C4-2B (cell line): ENCODE data around the gene GAST.

ENCODE experiments used
- H3K27ac ChIP-seq: fragments of 450-650 bp; 2 replicates; pipeline ENCODE4 v1.5.1; 2017
- CTCF ChIP-seq: fragments of 450-650 bp; conservative IDR thresholded peaks from 2 replicates; pipeline ENCODE4 v1.5.1; 2017; ENCODE audit warnings: mild to moderate bottlenecking
- ZFX ChIP-seq: fragments of 450-650 bp; IDR thresholded peaks from 2 replicates; pipeline ENCODE4 v1.6.1; 2017

The GAST gene

GRCh38 chr17:41711669-41712400, at the start of gene GAST:
Gene GAST (plus strand): TSS chr17:41712331. CDS start chr17:41715437, 3,106 bp downstream.
- TF ChIP-seq ZFX (no peak), CTCF (no peak)

DNA sequence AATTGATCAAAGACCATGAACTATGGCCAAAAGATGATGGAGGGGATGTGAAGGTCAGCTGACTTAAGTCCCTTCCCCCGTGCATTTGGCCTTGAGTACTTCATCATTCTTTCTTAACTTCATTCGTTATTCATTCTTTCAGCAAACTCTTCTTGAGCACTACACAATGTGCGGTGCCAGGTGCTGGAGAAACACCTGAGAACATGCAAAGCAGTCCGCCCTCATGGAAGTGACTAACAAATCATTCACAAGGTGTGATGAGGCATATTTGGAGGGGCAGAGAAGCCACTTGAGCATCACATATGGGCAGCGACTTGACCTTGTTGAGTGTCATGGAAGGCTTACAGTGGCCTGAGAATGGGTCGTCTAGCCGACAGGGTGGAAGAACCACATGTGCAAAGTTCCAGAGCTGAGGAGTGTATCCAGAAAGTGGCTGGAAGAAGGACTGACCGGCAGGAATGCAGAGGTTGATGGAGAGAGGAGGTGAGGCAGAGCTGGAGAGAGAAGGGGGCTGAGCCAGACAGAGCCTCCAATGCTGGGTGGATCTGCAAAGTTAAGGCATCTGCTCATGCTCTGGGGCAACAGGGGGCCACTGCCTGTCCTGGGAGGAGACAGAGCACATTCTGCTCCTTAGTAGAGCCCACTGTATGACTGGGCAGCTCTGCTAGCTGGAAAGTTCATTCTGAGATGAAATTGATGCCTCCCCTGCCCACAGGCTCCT, 48.5 kb upstream of the GAST start:
- no peak overlapping the region for H3K27ac ChIP-seq
- no peak for TF ChIP-seq CTCF
- TF ChIP-seq ZFX, result no peak

More at GRCh38 chr17:41711669-41712400, at the start of gene GAST:
- no peak within 1 kb of the TSS for H3K27ac ChIP-seq

DNA sequence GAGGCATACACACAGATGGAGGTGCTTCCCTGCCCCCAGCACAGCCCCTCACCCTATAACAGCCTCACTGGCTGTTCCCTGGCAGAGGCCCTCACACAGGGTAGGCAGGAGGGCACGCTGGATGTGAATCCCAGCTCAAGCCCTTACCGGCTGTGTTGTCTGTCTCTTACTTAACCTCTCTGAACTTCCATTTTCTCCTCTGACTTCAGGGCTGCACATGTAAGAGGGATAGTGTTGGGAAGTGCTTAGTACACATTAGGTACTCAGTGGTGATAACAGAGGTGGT, 48.0 kb upstream of the GAST start:
- no peak for TF ChIP-seq CTCF
- TF ChIP-seq ZFX, result no peak
- no peak overlapping the region for H3K27ac ChIP-seq

GRCh38 chr17:41664587-41665565, 47.3 kb upstream of the GAST start:
- peak overlapping the region; percentile 84 for H3K27ac ChIP-seq

DNA sequence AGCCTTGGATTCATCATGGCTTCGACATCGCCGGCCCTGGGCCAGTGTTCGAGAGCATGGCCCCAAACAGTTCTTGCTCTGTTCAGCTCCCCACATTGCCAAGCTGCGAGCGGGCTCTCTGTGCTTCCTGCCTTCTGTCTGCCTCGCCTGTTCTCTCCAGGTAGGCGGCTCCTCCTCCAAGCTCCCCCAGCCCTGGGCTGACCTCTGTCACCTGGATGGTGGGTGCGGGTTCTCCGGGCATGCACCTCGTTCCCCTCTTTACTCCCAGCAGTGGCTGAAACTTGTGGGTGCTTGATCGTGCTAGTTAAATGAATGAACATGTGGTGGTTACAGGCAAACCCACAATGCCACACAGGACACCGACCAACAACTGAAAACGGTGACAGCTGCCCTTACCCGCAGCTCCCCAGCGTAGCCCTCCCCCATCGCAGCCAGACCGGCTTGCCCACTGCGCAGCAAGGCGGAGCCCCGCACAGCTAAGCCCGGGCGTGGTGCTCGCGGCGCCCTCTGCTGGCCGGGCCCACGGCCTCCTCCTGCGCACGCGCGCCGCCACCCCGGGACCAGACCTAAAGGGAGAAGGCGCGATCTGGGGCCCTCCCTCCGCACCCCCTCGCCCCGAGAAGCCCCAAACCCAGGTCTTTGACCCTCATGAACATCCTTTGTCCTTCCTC, 46.4 kb upstream of the GAST start:
- peak overlapping the region; percentile 84 for H3K27ac ChIP-seq
- TF ChIP-seq CTCF (peak; percentile 99), ZFX (no peak)

More at GRCh38 chr17:41664587-41665565, 47.3 kb upstream of the GAST start:
- TF ChIP-seq ZFX, result no peak
- TF ChIP-seq CTCF, result no peak

DNA sequence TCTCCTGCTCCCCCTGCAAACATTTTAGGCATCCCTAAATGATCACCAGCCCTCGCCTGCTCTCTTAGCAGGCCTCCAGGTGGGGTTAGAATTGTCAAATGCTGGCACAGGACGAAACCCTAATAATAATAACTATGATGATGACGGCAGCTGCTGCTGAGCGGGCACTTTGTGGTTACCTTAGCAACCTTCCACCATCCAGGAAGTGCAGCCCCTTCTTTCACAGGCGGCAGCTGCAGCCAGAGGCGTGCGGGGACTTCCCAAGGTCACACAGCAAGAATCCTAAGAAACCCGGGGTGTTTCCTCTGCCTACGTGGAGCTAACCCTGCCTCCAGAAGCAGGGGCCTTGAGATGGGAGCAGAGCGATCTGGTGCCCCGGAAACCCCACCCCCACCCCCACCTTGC, 45.9 kb upstream of the GAST start:
- no peak; the same call in 1 of the 2 replicates for TF ChIP-seq CTCF
- no peak for TF ChIP-seq ZFX
- H3K27ac ChIP-seq, result peak overlapping the region; percentile 84
